Thoracic aorta (tissue), 2 donors: ENCODE measurements around the gene PACS1. TPM values are rescaled to one million over a fixed set of nuclear protein-coding genes. Genes with fewer than 3 reads are reported as not detected.

Source experiments
- ATAC-seq: fragments of 150-250 bp; one replicate; pipeline ENCODE4 v1.8.0; 2017; ENCODE audit warnings: low read depth; ENCODE audit not compliant: insufficient number of reproducible peaks, low FRiP score
- DNase-seq: peaks from one replicate; pipeline ENCODE4 v3.0.0-alpha.2; 2020; ENCODE audit warnings: low spot score
- H3K27ac ChIP-seq, 2 donors: fragments of 200-600 bp; sonication (generic); 1 replicate in 1 of 2; 2 replicates in 1 of 2; pipeline ENCODE4 v1.5.1; 2016; ENCODE audit warnings: mild to moderate bottlenecking in 2 of 2, moderate library complexity in 2 of 2
- H3K27me3 ChIP-seq: fragments of 200-600 bp; sonication (generic); replicated peaks from 2 replicates; pipeline ENCODE4 v1.6.0; 2016; ENCODE audit warnings: mild to moderate bottlenecking; ENCODE audit not compliant: insufficient read depth
- H3K36me3 ChIP-seq: fragments of 200-600 bp; sonication (generic); one replicate; pipeline ENCODE4 v1.5.1; 2016
- H3K4me1 ChIP-seq, 2 donors: fragments of 200-600 bp; sonication (generic); 1 replicate in 1 of 2; 2 replicates in 1 of 2; pipeline versions ENCODE4 v1.5.1 to v1.6.0; 2016; ENCODE audit warnings: low read depth in 2 of 2, mild to moderate bottlenecking in 1 of 2; ENCODE audit not compliant: control insufficient read depth in 1 of 2
- H3K4me3 ChIP-seq: fragments of 200-600 bp; sonication (generic); 2 replicates; pipeline ENCODE4 v1.5.1; 2016; ENCODE audit warnings: mild to moderate bottlenecking
- H3K9me3 ChIP-seq: fragments of 200-600 bp; sonication (generic); 2 replicates; pipeline ENCODE4 v1.5.1; 2016
- total RNA-seq, 2 donors: library from RNA; depleted of rRNA; stranded (reverse); fragments of >200 nt; gene quantifications; one replicate each; pipeline versions ENCODE4 v1.1.0 to v1.2.3, GENCODE V29; 2016
- TF ChIP-seq, protein P1 (sequence below): fragments of 200-600 bp; sonication (generic); IDR thresholded peaks from one replicate; pipeline ENCODE4 v1.5.1; 2019; ENCODE audit warnings: antibody characterized with exemption

PACS1 gene
- total RNA-seq, 2 donors from 2014 or later: 82.9 to 112 TPM

DNA sequence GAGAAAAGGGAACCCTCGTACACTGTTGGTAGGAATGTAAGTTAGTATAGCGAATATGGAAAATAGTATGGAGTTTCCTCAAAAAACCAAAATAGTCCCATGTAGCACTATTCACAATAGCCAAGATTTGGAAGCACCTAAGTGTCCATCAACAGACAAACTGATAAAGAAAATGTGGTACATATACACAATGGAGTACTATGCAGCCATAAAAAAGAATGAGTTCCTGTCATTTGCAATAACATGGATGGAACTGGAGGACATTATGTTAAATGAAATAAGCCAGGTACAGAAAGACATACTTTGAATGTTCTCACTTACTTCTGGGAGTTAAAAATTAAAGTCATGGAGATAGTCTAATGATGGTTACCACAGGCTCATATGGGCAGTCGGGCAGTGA is 134.3 kb downstream of the PACS1 start:
- no peak overlapping the region for H3K27ac ChIP-seq
- TF ChIP-seq, protein P1, sequence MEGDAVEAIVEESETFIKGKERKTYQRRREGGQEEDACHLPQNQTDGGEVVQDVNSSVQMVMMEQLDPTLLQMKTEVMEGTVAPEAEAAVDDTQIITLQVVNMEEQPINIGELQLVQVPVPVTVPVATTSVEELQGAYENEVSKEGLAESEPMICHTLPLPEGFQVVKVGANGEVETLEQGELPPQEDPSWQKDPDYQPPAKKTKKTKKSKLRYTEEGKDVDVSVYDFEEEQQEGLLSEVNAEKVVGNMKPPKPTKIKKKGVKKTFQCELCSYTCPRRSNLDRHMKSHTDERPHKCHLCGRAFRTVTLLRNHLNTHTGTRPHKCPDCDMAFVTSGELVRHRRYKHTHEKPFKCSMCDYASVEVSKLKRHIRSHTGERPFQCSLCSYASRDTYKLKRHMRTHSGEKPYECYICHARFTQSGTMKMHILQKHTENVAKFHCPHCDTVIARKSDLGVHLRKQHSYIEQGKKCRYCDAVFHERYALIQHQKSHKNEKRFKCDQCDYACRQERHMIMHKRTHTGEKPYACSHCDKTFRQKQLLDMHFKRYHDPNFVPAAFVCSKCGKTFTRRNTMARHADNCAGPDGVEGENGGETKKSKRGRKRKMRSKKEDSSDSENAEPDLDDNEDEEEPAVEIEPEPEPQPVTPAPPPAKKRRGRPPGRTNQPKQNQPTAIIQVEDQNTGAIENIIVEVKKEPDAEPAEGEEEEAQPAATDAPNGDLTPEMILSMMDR: no peak
- ATAC-seq (no peak), DNase-seq (no peak)
- H3K4me1 ChIP-seq: no peaks in the 10 kb centered on the region
- H3K27me3 ChIP-seq: no peaks in the 10 kb centered on the region
- H3K9me3 ChIP-seq: no peaks in the 10 kb centered on the region
- H3K36me3 ChIP-seq: no peaks in the 10 kb centered on the region
- H3K4me3 ChIP-seq: no peak overlapping the region

DNA sequence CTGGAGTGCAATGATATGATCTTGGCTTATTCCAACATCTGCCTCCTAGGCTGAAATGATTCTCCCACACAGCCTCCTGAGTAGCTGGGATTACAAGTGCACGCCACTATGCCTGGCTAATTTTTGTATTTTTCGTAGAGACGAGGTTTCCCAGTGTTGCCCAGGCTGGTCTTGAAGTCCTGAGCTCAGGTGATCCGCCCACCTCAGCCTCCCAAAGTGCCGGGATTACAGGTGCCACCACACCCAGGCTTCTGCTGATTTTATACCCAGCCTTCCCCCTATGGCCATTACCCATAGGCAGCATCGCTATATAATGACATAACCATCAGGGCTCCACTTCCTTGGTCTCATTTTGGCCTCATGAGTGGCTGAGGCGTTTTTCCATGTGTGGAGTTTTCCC is 137.7 kb downstream of the PACS1 start:
- TF ChIP-seq, protein P1: no peak
- no peak for ATAC-seq
- no peak for DNase-seq

DNA sequence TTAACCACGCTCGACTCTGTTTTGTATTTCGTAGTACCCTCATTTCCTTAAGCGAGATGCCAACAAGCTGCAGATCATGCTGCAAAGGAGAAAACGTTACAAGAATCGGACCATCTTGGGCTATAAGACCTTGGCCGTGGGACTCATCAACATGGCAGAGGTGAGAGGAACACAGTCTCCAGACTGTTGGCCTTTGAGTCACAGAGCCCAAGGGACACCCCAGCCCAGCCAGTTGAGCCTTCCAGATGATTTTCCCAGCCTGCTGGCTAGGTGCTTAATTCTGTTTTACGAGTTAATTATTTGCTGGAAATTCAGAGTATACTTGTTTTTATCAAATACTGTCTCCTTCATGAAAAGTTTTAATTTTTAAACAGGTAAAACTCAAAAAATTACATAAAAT is 141.0 kb downstream of the PACS1 start:
- no peak for ATAC-seq
- TF ChIP-seq, protein P1: no peak

More for the DNA sequence above, 137.7 kb downstream of the PACS1 start:
- Histone ChIP-seq H3K27me3 (no peaks in the 10 kb centered on the region), H3K9me3 (no peaks in the 10 kb centered on the region), H3K4me1 (no peaks in the 10 kb centered on the region), H3K36me3 (peaks cover 14% of the 10 kb centered on the region), H3K4me3 (no peak overlapping the region), H3K27ac (no peak overlapping the region)

DNA sequence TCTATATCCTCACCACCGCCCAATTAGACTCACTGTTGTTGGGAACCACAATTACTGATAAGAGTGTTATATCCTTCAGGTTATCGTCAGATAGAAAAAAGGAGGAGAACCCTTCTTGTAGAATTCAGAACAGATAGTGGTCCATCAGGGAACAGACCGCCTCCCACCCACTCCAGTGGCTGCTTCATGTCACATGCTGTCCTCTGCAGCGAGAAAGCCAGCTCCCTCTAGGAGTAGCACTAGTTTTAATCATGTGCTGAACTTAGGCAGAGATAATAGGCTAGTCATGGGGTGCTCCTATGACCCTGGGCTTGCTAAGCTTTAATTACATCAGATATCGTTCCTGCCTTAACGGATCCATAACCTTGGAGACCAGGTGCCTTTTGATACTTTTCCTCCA is 146.8 kb downstream of the PACS1 start:
- no peaks in the 10 kb centered on the region for H3K27me3 ChIP-seq
- H3K36me3 ChIP-seq: peaks cover 24% of the 10 kb centered on the region
- DNase-seq (no peak), ATAC-seq (no peak)
- H3K9me3 ChIP-seq: no peaks in the 10 kb centered on the region
- H3K4me3 ChIP-seq: no peak overlapping the region
- TF ChIP-seq, protein P1: no peak
- no peak overlapping the region for H3K27ac ChIP-seq
- no peaks in the 10 kb centered on the region for H3K4me1 ChIP-seq

More for the DNA sequence above, 141.0 kb downstream of the PACS1 start:
- H3K27me3 ChIP-seq: no peaks in the 10 kb centered on the region
- no peak overlapping the region for H3K4me3 ChIP-seq
- DNase-seq: no peak
- H3K9me3 ChIP-seq: no peaks in the 10 kb centered on the region
- H3K27ac ChIP-seq: no peak overlapping the region
- peaks cover 19% of the 10 kb centered on the region for H3K36me3 ChIP-seq
- H3K4me1 ChIP-seq: no peaks in the 10 kb centered on the region

DNA sequence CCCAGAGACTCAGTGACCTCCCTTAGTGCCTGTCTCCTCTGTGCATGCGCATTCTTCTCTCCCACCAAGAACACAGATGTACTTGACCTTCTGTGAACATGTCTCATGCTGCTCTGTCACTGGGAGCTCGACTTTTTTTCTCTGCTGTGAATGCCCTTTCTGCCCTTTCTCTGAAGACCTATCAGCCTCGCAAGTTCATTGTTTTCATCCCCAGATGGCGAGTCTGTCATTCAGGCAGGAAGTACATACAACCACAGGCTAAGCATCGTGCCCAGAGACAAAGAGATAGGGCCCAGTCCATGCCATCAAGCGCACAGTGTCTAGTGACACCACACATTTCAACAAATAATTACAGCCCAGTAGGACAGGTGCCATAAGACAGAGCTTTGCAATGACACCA is 148.0 kb downstream of the PACS1 start:
- no peak overlapping the region for H3K27ac ChIP-seq
- H3K36me3 ChIP-seq: peaks cover 24% of the 10 kb centered on the region
- no peak overlapping the region for H3K4me3 ChIP-seq
- H3K9me3 ChIP-seq: no peaks in the 10 kb centered on the region
- TF ChIP-seq, protein P1: no peak
- no peak for DNase-seq
- no peaks in the 10 kb centered on the region for H3K27me3 ChIP-seq
- no peak for ATAC-seq
- no peaks in the 10 kb centered on the region for H3K4me1 ChIP-seq
